ENCODE measurements around the gene PPP6R1.
A peak's percentile ranks its signal among the peaks of the same experiment; 100 is the strongest.
"Not testable (repeated sequence)": the region's sequence is repeated elsewhere in the genome, so short reads cannot be mapped to it uniquely, and the experiment has no call there.

Gene PPP6R1

DNA sequence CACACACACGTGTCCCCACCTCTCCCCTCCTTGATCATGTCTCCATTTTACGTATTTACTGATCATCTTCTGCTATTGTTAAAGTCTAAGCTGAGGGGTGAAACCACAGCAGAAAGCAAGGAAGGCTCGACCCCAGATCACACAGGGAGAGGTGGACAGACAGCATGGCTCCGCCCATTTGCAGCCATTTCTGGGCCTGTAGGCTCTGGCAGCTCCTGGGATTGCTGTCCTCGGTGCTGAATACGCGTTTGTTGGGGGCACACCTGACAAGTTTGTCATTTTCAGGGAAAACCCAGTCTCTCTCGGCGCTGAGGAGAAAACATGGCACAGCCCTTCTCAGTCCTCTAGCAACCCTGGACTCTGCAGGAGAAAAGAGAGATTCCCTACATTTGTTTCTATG lies 38.3 kb downstream of the PPP6R1 start:
- Mint-ChIP-seq H3K4me1 (ENCODE audit: low read depth) (peaks cover 16% of the 10 kb centered on the region), H3K4me3 (no peak overlapping the region), H3K27me3 (peaks cover 12% of the 10 kb centered on the region), H3K9me3 (peaks cover 5% of the 10 kb centered on the region), H3K27ac (no peak overlapping the region), H3K36me3 (ENCODE audit: low read depth) (peaks cover 42% of the 10 kb centered on the region)
- DNase-seq, result no peak

DNA sequence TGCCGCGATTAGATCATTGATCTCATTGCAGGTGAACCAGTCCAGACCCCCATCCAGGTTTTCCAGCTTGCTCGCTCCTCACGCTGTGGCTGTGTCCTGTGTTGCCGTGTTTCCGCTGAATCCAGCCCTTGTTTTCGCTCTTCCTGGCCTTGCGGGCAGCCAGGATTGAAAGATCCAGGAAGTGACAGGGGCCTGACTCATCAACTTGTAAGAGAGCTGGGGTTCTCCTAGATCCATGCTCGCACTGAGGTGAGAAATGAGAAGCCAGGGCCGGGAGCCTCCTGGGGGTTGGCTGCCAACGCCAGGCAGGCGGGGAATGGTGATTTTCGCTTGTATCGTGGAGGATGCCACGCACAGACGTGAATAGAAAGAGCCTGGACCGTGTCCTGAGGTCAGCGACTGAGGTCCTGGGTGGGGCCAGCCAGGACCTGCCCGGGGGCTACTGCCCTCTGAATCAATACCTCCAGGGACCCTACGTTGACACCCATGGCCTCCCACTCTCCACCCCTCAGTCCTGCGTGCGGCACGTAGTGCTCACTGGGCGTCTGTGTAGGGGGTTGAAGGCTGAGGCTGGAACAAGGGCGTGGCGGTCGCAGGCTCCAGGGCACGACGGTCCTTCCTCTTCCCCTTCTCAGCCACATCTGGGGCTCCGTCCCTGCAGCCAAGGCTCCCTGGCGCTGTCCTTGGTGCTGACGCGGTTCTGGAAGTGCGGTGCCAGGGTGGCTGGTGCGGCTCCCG lies 42.2 kb downstream of the PPP6R1 start:
- DNase-seq, result peak; percentile 63
- H3K4me1 Mint-ChIP-seq (ENCODE audit: low read depth), result peaks cover 16% of the 10 kb centered on the region
- H3K36me3 Mint-ChIP-seq (ENCODE audit: low read depth), result peaks cover 14% of the 10 kb centered on the region
- H3K27me3 Mint-ChIP-seq, result peaks cover 38% of the 10 kb centered on the region
- H3K4me3 Mint-ChIP-seq, result peak overlapping the region; percentile 51
- H3K9me3 Mint-ChIP-seq, result peaks cover 11% of the 10 kb centered on the region
- H3K27ac Mint-ChIP-seq, result peak overlapping the region; percentile 79

DNA sequence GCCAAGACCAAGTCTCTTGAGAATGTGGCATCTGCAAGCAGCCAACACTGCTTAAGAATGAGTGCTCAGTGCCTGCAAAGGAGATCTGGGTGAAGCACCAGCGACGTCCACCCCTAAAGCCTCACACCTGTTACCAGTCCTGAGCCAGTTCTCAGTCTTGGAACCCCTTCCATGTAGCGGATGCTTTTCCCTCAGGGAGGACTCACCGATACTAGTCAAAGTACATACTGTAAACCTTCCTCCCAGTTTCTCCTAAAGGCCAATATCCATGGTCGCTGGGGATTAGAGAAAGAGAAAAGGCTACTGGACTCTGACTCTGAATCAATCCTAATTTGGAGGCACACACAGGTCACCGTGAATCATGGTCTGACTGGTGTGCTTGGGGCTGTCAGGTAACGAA lies 45.3 kb downstream of the PPP6R1 start:
- no peaks in the 10 kb centered on the region for H3K36me3 Mint-ChIP-seq (ENCODE audit: low read depth)
- peaks cover 49% of the 10 kb centered on the region for H3K27me3 Mint-ChIP-seq
- H3K27ac Mint-ChIP-seq, result no peak overlapping the region
- peaks cover 14% of the 10 kb centered on the region for H3K4me1 Mint-ChIP-seq (ENCODE audit: low read depth)
- peaks cover 10% of the 10 kb centered on the region for H3K9me3 Mint-ChIP-seq
- H3K4me3 Mint-ChIP-seq, result no peak overlapping the region
- no peak for DNase-seq

DNA sequence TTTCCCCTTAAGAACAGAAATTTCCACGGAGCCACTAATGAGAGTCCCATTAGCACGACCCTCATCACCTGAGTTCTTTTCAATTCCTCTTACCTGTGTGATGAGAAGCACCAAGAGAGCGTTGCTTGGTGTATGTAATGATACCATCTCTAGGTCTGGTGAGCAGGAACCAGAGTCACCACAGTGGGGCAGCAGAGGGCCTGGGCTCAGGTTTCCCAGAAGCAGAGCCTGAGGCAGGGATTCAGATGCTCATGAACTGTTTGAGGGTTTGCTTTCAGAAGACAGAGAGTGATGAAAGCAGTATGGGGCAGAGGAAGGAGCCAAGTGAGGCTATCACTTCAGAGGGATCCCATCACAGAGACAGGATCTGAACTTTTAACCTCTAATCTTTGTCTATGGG lies 46.4 kb downstream of the PPP6R1 start:
- peaks cover 10% of the 10 kb centered on the region for H3K9me3 Mint-ChIP-seq
- H3K4me3 Mint-ChIP-seq, result no peak overlapping the region
- H3K27me3 Mint-ChIP-seq, result peaks cover 49% of the 10 kb centered on the region
- H3K4me1 Mint-ChIP-seq (ENCODE audit: low read depth), result peaks cover 12% of the 10 kb centered on the region
- no peak overlapping the region for H3K27ac Mint-ChIP-seq
- DNase-seq, result peak; percentile 60
- H3K36me3 Mint-ChIP-seq (ENCODE audit: low read depth), result no peaks in the 10 kb centered on the region

DNA sequence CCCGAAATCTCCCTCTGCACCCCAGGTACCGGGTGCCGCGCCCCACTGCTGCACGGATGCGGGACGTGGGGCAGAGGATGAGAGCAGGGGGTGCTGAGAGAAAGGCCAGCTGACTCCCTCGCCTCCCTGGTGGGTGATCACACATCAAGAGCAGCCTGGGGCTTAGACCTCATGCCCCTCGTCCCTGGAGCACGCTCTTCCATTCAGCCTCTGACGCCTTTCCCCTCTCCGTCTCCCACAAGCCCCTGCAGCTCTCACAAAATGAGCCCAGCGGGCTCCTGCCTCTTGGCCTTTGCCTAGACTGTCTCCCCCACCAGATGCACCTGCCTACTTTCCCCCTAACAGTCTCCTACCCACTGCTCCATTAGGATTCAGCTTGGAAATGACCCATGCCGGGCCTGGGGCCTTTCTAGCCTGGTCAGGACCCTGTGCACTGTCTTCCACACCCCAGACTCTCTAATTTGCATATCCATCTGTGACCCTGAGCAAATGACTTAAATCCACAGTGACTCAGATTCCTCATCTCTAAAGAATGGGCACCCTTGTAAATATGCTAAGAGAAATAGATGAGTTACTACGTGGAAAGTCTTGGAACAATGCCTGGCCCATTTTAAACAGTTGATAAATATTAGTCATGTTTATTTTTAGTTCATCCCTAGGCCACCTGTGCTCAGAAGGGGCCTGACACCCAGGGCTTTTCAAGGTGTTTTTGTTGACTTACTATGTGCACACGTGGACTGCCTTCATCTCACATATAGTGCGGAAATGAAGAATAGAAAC lies 48.9 kb downstream of the PPP6R1 start:
- peaks cover 4% of the 10 kb centered on the region for H3K4me1 Mint-ChIP-seq (ENCODE audit: low read depth)
- no peak overlapping the region for H3K27ac Mint-ChIP-seq
- peaks cover 6% of the 10 kb centered on the region for H3K9me3 Mint-ChIP-seq
- H3K4me3 Mint-ChIP-seq, result no peak overlapping the region
- no peaks in the 10 kb centered on the region for H3K36me3 Mint-ChIP-seq (ENCODE audit: low read depth)
- peaks cover 53% of the 10 kb centered on the region for H3K27me3 Mint-ChIP-seq
- DNase-seq, result no peak

DNA sequence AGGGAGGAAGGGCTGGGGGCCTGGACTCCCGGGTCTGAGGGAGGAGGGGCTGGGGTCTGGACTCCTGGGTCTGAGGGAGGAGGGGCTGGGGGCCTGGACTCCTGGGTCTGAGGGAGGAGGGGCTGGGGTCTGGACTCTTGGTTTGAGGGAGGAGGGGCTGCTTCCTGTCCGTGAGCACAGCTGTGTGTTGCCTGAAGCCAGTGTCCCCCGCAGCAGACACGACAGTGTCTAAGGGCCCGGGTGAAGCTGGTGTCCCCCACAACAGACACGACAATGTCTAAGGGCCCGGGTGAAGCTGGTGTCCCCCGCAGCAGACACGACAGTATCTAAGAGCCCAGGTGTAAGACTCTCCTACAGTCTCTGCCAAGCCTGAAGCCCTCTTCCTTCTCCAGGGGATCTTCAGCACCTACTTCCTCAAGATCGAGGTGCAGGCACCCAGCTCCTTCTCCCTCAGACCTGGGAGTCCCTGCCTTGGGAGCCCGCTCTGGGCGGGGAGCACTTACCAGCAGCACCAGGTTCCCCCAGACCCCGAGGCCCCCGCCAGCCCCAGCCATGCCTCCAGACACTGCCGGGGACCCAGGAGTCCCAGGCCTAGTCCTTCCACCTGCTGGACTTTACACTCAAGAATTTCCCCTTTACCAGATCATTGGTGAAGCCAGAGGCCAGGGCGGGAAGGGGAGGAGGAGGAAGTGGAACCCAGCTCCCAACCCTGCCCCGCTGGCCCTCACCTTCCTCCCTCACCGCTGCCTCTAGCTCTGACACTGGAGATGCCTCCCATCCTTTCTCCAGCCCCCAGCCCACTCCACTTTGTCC lies 49.7 kb downstream of the PPP6R1 start, which contains the start of gene PTPRH:
Gene PTPRH (minus strand): TSS at position 622 of the 813 bp plus-strand sequence. CDS start 68 bp downstream, at position 554.
- H3K27me3 Mint-ChIP-seq, result peaks cover 55% of the 10 kb centered on the region
- no peak within 1 kb of the TSS for H3K4me3 Mint-ChIP-seq
- peaks cover 4% of the 10 kb centered on the region for H3K4me1 Mint-ChIP-seq (ENCODE audit: low read depth)
- no peak within 1 kb of the TSS for H3K27ac Mint-ChIP-seq
- no peak for DNase-seq
- H3K9me3 Mint-ChIP-seq, result peaks cover 6% of the 10 kb centered on the region
- H3K36me3 Mint-ChIP-seq (ENCODE audit: low read depth), result no peaks in the 10 kb centered on the region

DNA sequence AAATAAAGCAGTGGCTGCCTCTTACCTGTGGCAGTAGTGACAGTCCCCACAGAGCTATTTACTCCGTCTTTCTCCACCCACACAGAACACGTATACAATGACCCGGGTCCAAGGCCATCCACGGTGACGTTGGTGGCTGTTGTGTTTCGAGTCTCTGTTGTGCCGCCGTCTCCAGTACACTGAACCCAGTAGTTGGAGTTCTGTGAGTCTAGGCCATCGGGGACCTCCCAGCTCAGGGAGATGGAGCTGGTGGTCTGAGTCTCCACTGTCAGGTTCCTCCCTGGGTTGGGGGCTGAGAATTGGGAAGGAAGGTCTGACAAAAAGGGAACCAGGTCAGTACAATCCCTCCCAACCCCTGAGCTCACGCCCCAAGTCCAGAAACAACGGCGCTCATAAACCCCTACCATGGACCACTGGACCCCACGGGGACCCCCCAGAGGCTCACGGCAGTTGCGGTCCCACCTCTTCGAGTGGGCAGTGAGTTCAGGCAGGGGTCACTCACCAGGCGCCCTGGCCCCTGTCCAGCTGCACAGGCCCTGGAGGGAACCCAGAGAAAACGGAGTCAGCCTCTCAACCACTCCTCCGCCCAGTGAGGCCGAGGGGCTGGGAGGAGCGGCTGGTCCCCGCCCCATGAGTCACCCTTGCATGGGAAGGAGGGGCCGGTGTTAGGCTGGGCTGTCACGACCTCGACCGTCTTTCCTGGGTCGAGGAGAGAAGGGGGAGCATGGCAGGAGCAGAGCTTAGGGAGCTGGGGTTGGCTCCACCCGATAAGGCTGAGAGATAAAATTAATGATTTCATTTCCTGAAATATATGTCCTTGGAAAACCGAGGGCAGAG lies 51.9 kb downstream of the PPP6R1 start:
- peaks cover 52% of the 10 kb centered on the region for H3K27me3 Mint-ChIP-seq
- peak; percentile 65 for DNase-seq

DNA sequence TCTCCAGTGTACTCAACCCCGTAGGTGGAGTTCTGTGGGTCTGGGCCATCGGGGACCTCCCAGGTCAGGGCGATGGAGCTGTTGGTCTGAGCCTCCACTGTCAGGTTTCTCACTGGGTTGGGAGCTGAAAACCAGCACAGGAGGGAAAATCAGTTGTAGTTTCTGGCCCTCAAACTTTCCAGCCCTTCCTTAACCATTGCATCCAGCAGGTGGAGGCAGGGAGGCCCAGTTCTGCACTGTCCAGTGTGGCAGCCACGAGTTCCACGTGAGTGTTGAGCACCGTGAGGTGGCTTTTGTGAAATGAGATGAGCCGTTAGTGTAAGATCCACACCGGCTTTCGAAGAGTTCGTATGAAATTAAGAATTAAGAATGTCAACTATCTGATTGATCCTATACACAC lies 56.6 kb downstream of the PPP6R1 start:
- peaks cover 64% of the 10 kb centered on the region for H3K27me3 Mint-ChIP-seq
- H3K36me3 Mint-ChIP-seq (ENCODE audit: low read depth); H3K27ac Mint-ChIP-seq; H3K4me1 Mint-ChIP-seq (ENCODE audit: low read depth); DNase-seq; H3K4me3 Mint-ChIP-seq; H3K9me3 Mint-ChIP-seq: not testable (repeated sequence)

More for the DNA sequence above, 51.9 kb downstream of the PPP6R1 start:
- H3K4me3 Mint-ChIP-seq, result no peak overlapping the region
- peak overlapping the region; percentile 58 for H3K27ac Mint-ChIP-seq
- no peaks in the 10 kb centered on the region for H3K9me3 Mint-ChIP-seq
- H3K4me1 Mint-ChIP-seq (ENCODE audit: low read depth), result peaks cover 4% of the 10 kb centered on the region
- H3K36me3 Mint-ChIP-seq (ENCODE audit: low read depth), result no peaks in the 10 kb centered on the region

DNA sequence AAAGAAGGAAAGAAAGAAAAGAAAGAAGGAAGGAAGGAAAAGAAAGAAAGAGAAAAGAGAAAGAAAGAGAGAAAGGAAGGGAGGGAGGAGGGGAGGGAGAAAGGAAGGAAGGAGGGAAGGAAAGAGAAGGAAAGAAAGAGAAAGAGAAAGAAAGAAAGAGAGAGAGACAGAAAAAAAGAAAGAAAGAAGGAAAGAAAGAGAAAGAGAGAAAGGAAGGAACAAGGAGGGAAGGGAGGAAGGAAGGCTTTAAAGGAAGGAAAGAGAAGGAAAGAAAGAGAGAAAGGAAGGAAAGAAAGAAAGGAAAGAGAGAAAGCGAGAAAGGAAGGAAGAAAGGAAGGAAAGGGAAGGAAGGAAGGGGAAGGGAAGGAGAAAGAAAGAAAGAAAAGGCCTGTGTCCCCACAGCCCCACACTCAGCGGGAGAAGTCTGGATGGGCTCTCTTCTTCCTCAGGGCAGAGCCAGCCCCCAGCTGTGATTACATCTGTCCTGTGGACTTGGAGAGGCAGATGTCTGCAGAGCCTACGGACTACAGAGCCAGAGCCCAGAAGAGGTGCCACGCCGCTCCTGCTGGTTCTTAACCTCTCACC lies 59.1 kb downstream of the PPP6R1 start:
- H3K36me3 Mint-ChIP-seq (ENCODE audit: low read depth), result no peaks in the 10 kb centered on the region
- H3K27me3 Mint-ChIP-seq, result peaks cover 43% of the 10 kb centered on the region
- H3K4me3 Mint-ChIP-seq, result no peak overlapping the region
- no peak for DNase-seq
- H3K9me3 Mint-ChIP-seq, result no peaks in the 10 kb centered on the region
- no peak overlapping the region for H3K27ac Mint-ChIP-seq
- H3K4me1 Mint-ChIP-seq (ENCODE audit: low read depth), result no peaks in the 10 kb centered on the region

DNA sequence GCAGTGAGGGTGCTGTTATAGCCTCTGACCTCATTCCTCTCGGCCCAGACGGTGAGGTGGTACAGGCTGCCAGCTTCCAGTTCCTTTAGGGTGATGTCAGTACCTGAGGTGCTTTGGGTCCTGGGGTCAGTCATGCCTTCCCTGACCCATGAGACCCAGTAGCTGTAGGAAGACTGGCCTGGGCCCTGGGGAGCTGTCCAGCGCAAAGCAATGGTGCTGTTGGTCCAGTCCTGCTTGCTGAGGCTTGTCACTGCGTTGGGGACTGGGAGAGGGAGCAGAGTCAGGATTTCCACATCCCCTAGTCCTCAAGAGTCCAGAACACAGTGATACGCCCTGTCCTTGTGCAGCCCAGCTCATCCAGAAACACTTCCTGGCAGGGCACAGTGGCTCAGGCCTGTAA lies 60.2 kb downstream of the PPP6R1 start:
- no peak for DNase-seq
- Mint-ChIP-seq H3K36me3 (ENCODE audit: low read depth) (no peaks in the 10 kb centered on the region), H3K4me3 (no peak overlapping the region), H3K4me1 (ENCODE audit: low read depth) (no peaks in the 10 kb centered on the region), H3K27me3 (peaks cover 37% of the 10 kb centered on the region), H3K27ac (no peak overlapping the region), H3K9me3 (no peaks in the 10 kb centered on the region)

DNA sequence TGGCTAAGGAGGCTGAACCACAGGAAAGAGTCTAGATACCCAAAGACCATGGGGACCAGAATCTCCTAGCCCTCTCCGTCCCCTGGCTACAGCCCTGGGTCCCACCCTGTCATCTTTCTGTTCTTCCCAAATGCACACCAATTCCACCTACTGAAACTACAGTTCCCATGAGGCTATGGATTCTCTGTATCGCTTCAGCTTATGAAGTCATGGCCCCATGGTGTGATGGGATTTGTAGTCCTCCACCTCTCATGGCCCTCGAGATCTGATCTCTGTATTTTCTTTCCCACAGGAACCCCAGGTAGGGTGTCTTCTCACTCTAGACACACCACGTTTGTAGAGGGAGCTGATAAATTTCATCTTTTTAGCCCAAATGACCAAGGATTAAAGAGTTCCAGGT lies 61.3 kb downstream of the PPP6R1 start:
- Mint-ChIP-seq H3K4me1 (ENCODE audit: low read depth) (no peaks in the 10 kb centered on the region), H3K36me3 (ENCODE audit: low read depth) (no peaks in the 10 kb centered on the region), H3K27ac (no peak overlapping the region), H3K27me3 (peaks cover 37% of the 10 kb centered on the region), H3K4me3 (no peak overlapping the region), H3K9me3 (no peaks in the 10 kb centered on the region)
- no peak for DNase-seq

DNA sequence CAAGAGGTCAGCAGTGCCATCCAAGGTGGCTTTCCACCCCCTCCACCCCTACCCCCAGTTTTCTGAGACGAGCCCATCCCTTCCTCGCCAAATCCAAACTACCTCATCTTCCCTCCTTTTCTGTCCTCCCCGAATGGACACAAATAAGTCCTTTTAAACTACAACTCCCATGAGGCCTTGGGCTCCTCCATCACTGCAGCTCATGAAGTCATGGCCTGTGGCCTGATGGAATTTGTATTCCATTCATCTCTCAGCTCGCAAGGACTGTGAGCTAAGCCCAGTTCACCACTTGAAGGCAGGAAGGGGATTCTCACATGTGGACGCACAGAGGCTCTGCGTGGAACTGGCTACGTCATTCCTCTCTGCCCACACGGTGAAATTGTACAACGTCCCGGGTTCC lies 62.0 kb downstream of the PPP6R1 start:
- no peak overlapping the region for H3K4me3 Mint-ChIP-seq
- H3K27ac Mint-ChIP-seq, result no peak overlapping the region
- peaks cover 33% of the 10 kb centered on the region for H3K27me3 Mint-ChIP-seq
- no peaks in the 10 kb centered on the region for H3K36me3 Mint-ChIP-seq (ENCODE audit: low read depth)
- H3K9me3 Mint-ChIP-seq, result no peaks in the 10 kb centered on the region
- H3K4me1 Mint-ChIP-seq (ENCODE audit: low read depth), result no peaks in the 10 kb centered on the region
- no peak for DNase-seq

DNA sequence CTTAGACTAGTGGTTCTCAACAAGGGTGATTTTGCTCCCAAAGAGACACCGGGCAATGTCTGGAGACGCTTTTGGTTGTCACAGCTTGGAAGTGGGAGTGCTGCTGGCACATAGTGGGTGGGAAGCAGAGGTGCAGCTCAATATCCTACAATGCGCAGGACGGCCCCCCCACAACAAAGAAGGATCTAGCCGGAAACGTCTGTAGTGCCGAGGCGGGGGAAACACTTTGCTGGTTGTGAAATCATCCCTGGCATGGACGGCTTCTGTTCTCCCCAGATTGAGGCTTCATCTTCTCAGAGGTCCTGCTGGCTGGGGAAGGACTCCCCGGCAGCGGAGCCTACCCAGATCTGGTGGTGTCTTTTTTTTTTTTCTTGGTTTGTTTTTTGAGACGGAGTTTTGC lies 65.3 kb downstream of the PPP6R1 start:
- no peak overlapping the region for H3K27ac Mint-ChIP-seq
- H3K9me3 Mint-ChIP-seq, result no peaks in the 10 kb centered on the region
- no peaks in the 10 kb centered on the region for H3K36me3 Mint-ChIP-seq (ENCODE audit: low read depth)
- H3K4me3 Mint-ChIP-seq, result no peak overlapping the region
- peaks cover 26% of the 10 kb centered on the region for H3K27me3 Mint-ChIP-seq
- DNase-seq, result no peak
- peaks cover 4% of the 10 kb centered on the region for H3K4me1 Mint-ChIP-seq (ENCODE audit: low read depth)
